HepG2 (cell line): ENCODE measurements around the gene LTBR. TPM values are rescaled to one million over a fixed set of nuclear protein-coding genes. Genes with fewer than 3 reads are reported as not detected.
A peak's percentile ranks its signal among the peaks of the same experiment; 100 is the strongest.

Source experiments
- ATAC-seq: fragments of 200-7000 bp; cut with Tn5 transposase; 3 replicates; pipeline ENCODE4 v1.9.1; 2020; ENCODE audit warnings: mild to moderate bottlenecking, moderate library complexity
- BruUV-seq: library from RNA; stranded (reverse); fragments of 400-500 nt; replicated peaks from 2 replicates; lab custom pipeline; 2021; lab: Mats Ljungman, UMichigan
- CTCF ChIA-PET: fragments of 300-600 bp; formaldehyde crosslinking; extraction: SDS; loops from one replicate; lab custom pipeline; 2021; ENCODE audit warnings: low total read pairs, inconsistent platforms, low intra/inter-chr PET ratio; lab: Yijun Ruan, JAX
- POLR2A ChIA-PET: fragments of 350-600 bp; sonication (Branson Sonifier 250); formaldehyde crosslinking; loops from one replicate; lab custom pipeline; 2020; ENCODE audit warnings: antibody characterized with exemption, inconsistent platforms; lab: Yijun Ruan, JAX
- DNase-seq: peaks from one replicate; pipeline ENCODE4 v3.0.0-alpha.2; 2015; ENCODE audit warnings: low spot score
- FAIRE-seq: peaks from 3 replicates; lab custom pipeline; 2011; peaks lifted over from hg19 to GRCh38; lab: Jason Lieb, UNC
- H2AFZ ChIP-seq: one replicate; pipeline ENCODE4 v1.6.1; 2011; ENCODE audit warnings: low read length, inconsistent platforms
- H3K27ac ChIP-seq: fragments of 300-600 bp; 3 replicates; pipeline ENCODE4 v1.8.0; 2011; ENCODE audit warnings: mixed run types, mild to moderate bottlenecking, mixed read lengths, low read length, inconsistent platforms; ENCODE audit not compliant: insufficient read depth; ENCODE audit errors: extremely low read length
- H3K27me3 ChIP-seq, 2 experiments: fragments of 200-600 bp in 1 of 2; 2 replicates in 1 of 2; 3 replicates in 1 of 2; pipeline versions ENCODE4 v1.6.0 to v1.8.0; 2011; ENCODE audit warnings: low read length in 2 of 2, mild to moderate bottlenecking in 2 of 2, moderate library complexity in 2 of 2, inconsistent platforms in 1 of 2; ENCODE audit not compliant: insufficient read depth in 2 of 2, control insufficient read depth in 1 of 2
- H3K36me3 ChIP-seq, 2 experiments: fragments of 200-600 bp in 1 of 2; replicated peaks in 1 of 2; 2 replicates in 1 of 2; 3 replicates in 1 of 2; pipeline versions ENCODE4 v1.5.1 to v1.8.0; 2011; ENCODE audit warnings: low read length in 2 of 2, inconsistent platforms in 1 of 2; ENCODE audit not compliant: insufficient read depth in 2 of 2, control insufficient read depth in 1 of 2
- H3K4me1 ChIP-seq: 2 replicates; pipeline ENCODE4 v1.5.1; 2012; ENCODE audit warnings: low read length, inconsistent platforms; ENCODE audit not compliant: insufficient read depth
- H3K4me2 ChIP-seq: 2 replicates; pipeline ENCODE4 v1.6.0; 2011; ENCODE audit warnings: low read depth, low read length, inconsistent platforms
- H3K4me3 ChIP-seq, 3 experiments: fragments of 200-600 bp in 1 of 3; sonication (generic), shearing (Covaris generic) in 1 of 3; replicated peaks in 1 of 3; 2 replicates each; pipeline ENCODE4 v1.5.1; 2011 to 2016; ENCODE audit warnings: low read length in 3 of 3, inconsistent platforms in 2 of 3, low read depth in 2 of 3, mild to moderate bottlenecking in 2 of 3, control low read depth in 1 of 3, mixed read lengths in 1 of 3; ENCODE audit not compliant: insufficient read depth in 1 of 3
- H3K79me2 ChIP-seq: one replicate; pipeline ENCODE4 v1.6.1; 2011; ENCODE audit warnings: low read length, inconsistent platforms; ENCODE audit not compliant: insufficient read depth
- H3K9ac ChIP-seq: 2 replicates; pipeline ENCODE4 v1.6.0; 2011; ENCODE audit warnings: mild to moderate bottlenecking, low read depth, low read length, inconsistent platforms; ENCODE audit not compliant: insufficient read depth
- H3K9me3 ChIP-seq: 2 replicates; pipeline ENCODE4 v1.5.1; 2012; ENCODE audit warnings: mild to moderate bottlenecking, low read length
- H4K20me1 ChIP-seq: 2 replicates; pipeline ENCODE4 v1.6.0; 2011; ENCODE audit warnings: inconsistent platforms, mild to moderate bottlenecking, low read length, moderate library complexity; ENCODE audit not compliant: insufficient read depth
- ETV5 ChIP-seq: IDR thresholded peaks from 2 replicates; pipeline ENCODE4 v1.6.1; 2018; ENCODE audit warnings: missing biosample characterization, missing genetic modification reagents, inconsistent platforms, borderline replicate concordance
- GTF2F1 ChIP-seq: fragments of 150-350 bp; IDR thresholded peaks from 2 replicates; pipeline ENCODE4 v1.6.1; 2014; ENCODE audit warnings: low read length
- HHEX ChIP-seq: IDR thresholded peaks from 2 replicates; pipeline ENCODE4 v1.6.1; 2016; ENCODE audit warnings: control low read depth
- NR1H2 ChIP-seq: sonication (generic); formaldehyde crosslinking; IDR thresholded peaks from 2 replicates; pipeline ENCODE4 v1.8.1; 2022; ENCODE audit warnings: low read depth, missing genetic modification reagents, borderline replicate concordance
- ZBTB38 ChIP-seq: sonication (generic); formaldehyde crosslinking; IDR thresholded peaks from 2 replicates; pipeline ENCODE4 v1.5.1; 2020; ENCODE audit warnings: mild to moderate bottlenecking, missing genetic modification reagents
- ZNF225 ChIP-seq: sonication (generic); formaldehyde crosslinking; IDR thresholded peaks from 2 replicates; pipeline ENCODE4 v1.4.0; 2020; ENCODE audit warnings: mild to moderate bottlenecking, missing genetic modification reagents
- ZNF253 ChIP-seq: sonication (generic); formaldehyde crosslinking; IDR thresholded peaks from 2 replicates; pipeline ENCODE4 v1.8.0; 2022; ENCODE audit warnings: mild to moderate bottlenecking, missing genetic modification reagents, borderline replicate concordance
- ZNF432 ChIP-seq: sonication (generic); formaldehyde crosslinking; IDR thresholded peaks from 2 replicates; pipeline ENCODE4 v1.5.0; 2020; ENCODE audit warnings: missing genetic modification reagents, mild to moderate bottlenecking, borderline replicate concordance
- WGBS: methylation state at CpG from one replicate; pipeline ENCODE4 v1.1.6; 2017; ENCODE audit warnings: low lambda C conversion rate; 5-methylcytosine and 5-hydroxymethylcytosine counted together
- in situ Hi-C: cut with HindIII; loops from 2 replicates; pipeline ENCODE4 v1.10.0; 2017; ENCODE audit warnings: low pct_unique_long_range_greater_than_20kb; ENCODE audit not compliant: extremely low pct_ligation_motif_present
- intact Hi-C: fragments of 100-400 bp; cut with micrococcal nuclease; formaldehyde crosslinking; loops from one replicate; pipeline ENCODE4 v1.10.0; 2022; ENCODE audit not compliant: unreplicated experiment
- polyA plus RNA-seq, 8 experiments: library from polyadenylated mRNA; depleted of rRNA in 3 of 8; stranded (reverse) in 7 of 8; unstranded in 1 of 8; fragments of >200 nt; fragmentation: Illumina TruSeq in 4 of 8; extraction: Trizol in 4 of 8; gene quantifications; 2 replicates each; pipeline versions ENCODE4 v1.2.1 to v1.2.3, GENCODE V29; 2011 to 2016; ENCODE audit warnings: low read depth in 4 of 8, missing spikeins in 1 of 8, mixed read lengths in 1 of 8; ENCODE audit not compliant: insufficient read depth in 1 of 8
- total RNA-seq, 5 experiments: library from RNA; depleted of rRNA; stranded (reverse); fragments of >200 nt; fragmentation: Illumina TruSeq; extraction: Trizol; gene quantifications; 2 replicates each; pipeline ENCODE4 v1.2.3, GENCODE V29; 2016; ENCODE audit warnings: low read depth in 1 of 5
- TF ChIP-seq, protein P1 (sequence below): sonication (generic); formaldehyde crosslinking; IDR thresholded peaks from 2 replicates; pipeline ENCODE4 v1.5.0; 2020; ENCODE audit warnings: mild to moderate bottlenecking, missing genetic modification reagents
- TF ChIP-seq, protein P2 (sequence below): sonication (generic); formaldehyde crosslinking; IDR thresholded peaks from 2 replicates; pipeline ENCODE4; 2020; ENCODE audit warnings: missing genetic modification reagents, mild to moderate bottlenecking, borderline replicate concordance
- TF ChIP-seq, protein P3 (sequence below): sonication (generic); formaldehyde crosslinking; conservative IDR thresholded peaks from 2 replicates; pipeline ENCODE4 v1.5.0; 2020; ENCODE audit warnings: missing genetic modification reagents
- TF ChIP-seq, protein P4 (sequence below): sonication (generic); formaldehyde crosslinking; IDR thresholded peaks from 2 replicates; pipeline ENCODE4 v1.4.0; 2020; ENCODE audit warnings: missing genetic modification reagents
- TF ChIP-seq, protein P5 (sequence below): sonication (generic); formaldehyde crosslinking; IDR thresholded peaks from 2 replicates; pipeline ENCODE4 v1.4.0; 2020; ENCODE audit warnings: mild to moderate bottlenecking, missing genetic modification reagents

Gene LTBR
- total and polyA plus RNA-seq, 2 of the 13 experiments (the other 11 are each of a cell fraction or from before 2014, with no cell fraction given) = 31.4 to 34.8 TPM

DNA sequence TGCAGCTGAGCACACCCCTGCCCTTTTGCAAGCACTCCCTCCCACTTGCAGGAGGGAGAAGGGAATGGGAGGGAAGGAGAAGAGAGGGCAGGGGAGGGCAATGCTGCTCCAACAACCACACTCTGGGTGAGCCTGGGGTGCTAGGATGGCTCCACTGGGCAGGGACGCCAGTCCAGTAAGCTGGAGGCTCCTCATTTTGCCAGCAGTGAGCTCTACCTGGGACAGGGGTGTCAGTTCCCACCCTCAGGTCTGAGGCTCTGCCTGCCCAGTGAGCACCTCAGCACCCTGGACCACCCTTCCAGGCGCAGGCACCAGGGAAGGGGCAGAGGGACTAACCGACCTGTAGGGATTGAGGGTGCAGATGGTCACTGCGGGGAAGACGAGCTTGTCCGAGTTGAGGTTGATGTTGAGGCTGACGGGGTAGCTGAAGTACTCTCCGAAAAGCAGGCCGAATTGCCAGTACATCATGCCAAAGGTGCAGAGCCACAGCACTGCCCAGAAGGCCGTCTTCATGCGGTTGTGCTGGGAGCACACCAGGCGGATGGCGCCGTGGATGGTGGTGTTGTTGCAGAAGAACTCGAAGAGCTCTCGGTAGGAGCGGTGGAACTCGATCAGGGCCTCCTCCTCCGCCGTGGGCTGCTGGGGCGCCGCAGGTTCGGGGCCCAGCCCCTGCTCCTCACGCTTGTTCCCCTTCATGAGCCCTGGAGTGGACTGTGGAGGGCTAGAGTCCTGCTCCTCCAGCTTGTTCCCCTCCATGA is 9.8 kb upstream of the LTBR start:
- Histone ChIP-seq H3K9me3 (no peaks in the 10 kb centered on the region), H4K20me1 (no peaks in the 10 kb centered on the region), H3K4me2 (peak overlapping the region; percentile 98), H3K9ac (peak overlapping the region; percentile 68), H3K4me1 (peaks cover 92% of the 10 kb centered on the region), H3K27me3 (peaks cover 0 to 21% of the 10 kb centered on the region in 2 experiments; a peak in 3 of 5 replicates), H3K4me3 (peak overlapping the region; percentile 41 to 73 (median 57); a peak in 5 of 6 replicates), H3K79me2 (no peaks in the 10 kb centered on the region), H3K36me3 (no peaks in the 10 kb centered on the region), H3K27ac (peak overlapping the region; percentile 16), H2AFZ (no peak overlapping the region)
- no TSS peak for BruUV-seq
- 67% methylated on average over 1 of the region's 24 CpGs for WGBS
- ATAC-seq = no peak
- DNase-seq = no peak
- POLR2A ChIA-PET = interaction anchor here (0.6 to 7.5 kb wide), 10 partner anchors 9 to 160 kb away, joined by 3 to 278 read pairs (median 6); partner anchors contain the start of genes GAPDH, LTBR, TAPBPL and TNFRSF1A
- no peak for FAIRE-seq
- intact Hi-C loops (no loop called here), in situ Hi-C loops (loop anchor here (5.0 kb wide), 1 partner anchor 37 kb away; no protein-coding TSS in a partner anchor)
- CTCF ChIA-PET = no interaction called here
- TF ChIP-seq ZNF225 (CRISPR knock-in tag) (0 out of 2 replicates have a peak, but pooled peaks have one; percentile 20), HHEX (CRISPR knock-in tag) (no peak), ZNF432 (CRISPR knock-in tag) (no peak), ETV5 (no peak), GTF2F1 (no peak), NR1H2 (CRISPR knock-in tag) (no peak), ZNF253 (CRISPR knock-in tag) (peak; percentile 33; the same call in 1 of the 2 replicates), ZBTB38 (peak; percentile 28; the same call in 1 of the 2 replicates)
- TF ChIP-seq, protein P1, sequence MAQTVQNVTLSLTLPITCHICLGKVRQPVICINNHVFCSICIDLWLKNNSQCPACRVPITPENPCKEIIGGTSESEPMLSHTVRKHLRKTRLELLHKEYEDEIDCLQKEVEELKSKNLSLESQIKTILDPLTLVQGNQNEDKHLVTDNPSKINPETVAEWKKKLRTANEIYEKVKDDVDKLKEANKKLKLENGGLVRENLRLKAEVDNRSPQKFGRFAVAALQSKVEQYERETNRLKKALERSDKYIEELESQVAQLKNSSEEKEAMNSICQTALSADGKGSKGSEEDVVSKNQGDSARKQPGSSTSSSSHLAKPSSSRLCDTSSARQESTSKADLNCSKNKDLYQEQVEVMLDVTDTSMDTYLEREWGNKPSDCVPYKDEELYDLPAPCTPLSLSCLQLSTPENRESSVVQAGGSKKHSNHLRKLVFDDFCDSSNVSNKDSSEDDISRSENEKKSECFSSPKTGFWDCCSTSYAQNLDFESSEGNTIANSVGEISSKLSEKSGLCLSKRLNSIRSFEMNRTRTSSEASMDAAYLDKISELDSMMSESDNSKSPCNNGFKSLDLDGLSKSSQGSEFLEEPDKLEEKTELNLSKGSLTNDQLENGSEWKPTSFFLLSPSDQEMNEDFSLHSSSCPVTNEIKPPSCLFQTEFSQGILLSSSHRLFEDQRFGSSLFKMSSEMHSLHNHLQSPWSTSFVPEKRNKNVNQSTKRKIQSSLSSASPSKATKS (CRISPR knock-in tag) = no peak
- TF ChIP-seq, protein P2, sequence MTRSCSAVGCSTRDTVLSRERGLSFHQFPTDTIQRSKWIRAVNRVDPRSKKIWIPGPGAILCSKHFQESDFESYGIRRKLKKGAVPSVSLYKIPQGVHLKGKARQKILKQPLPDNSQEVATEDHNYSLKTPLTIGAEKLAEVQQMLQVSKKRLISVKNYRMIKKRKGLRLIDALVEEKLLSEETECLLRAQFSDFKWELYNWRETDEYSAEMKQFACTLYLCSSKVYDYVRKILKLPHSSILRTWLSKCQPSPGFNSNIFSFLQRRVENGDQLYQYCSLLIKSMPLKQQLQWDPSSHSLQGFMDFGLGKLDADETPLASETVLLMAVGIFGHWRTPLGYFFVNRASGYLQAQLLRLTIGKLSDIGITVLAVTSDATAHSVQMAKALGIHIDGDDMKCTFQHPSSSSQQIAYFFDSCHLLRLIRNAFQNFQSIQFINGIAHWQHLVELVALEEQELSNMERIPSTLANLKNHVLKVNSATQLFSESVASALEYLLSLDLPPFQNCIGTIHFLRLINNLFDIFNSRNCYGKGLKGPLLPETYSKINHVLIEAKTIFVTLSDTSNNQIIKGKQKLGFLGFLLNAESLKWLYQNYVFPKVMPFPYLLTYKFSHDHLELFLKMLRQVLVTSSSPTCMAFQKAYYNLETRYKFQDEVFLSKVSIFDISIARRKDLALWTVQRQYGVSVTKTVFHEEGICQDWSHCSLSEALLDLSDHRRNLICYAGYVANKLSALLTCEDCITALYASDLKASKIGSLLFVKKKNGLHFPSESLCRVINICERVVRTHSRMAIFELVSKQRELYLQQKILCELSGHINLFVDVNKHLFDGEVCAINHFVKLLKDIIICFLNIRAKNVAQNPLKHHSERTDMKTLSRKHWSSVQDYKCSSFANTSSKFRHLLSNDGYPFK (CRISPR knock-in tag) = no peak
- TF ChIP-seq, protein P3, sequence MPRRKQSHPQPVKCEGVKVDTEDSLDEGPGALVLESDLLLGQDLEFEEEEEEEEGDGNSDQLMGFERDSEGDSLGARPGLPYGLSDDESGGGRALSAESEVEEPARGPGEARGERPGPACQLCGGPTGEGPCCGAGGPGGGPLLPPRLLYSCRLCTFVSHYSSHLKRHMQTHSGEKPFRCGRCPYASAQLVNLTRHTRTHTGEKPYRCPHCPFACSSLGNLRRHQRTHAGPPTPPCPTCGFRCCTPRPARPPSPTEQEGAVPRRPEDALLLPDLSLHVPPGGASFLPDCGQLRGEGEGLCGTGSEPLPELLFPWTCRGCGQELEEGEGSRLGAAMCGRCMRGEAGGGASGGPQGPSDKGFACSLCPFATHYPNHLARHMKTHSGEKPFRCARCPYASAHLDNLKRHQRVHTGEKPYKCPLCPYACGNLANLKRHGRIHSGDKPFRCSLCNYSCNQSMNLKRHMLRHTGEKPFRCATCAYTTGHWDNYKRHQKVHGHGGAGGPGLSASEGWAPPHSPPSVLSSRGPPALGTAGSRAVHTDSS (CRISPR knock-in tag) = no peak
- TF ChIP-seq, protein P4, sequence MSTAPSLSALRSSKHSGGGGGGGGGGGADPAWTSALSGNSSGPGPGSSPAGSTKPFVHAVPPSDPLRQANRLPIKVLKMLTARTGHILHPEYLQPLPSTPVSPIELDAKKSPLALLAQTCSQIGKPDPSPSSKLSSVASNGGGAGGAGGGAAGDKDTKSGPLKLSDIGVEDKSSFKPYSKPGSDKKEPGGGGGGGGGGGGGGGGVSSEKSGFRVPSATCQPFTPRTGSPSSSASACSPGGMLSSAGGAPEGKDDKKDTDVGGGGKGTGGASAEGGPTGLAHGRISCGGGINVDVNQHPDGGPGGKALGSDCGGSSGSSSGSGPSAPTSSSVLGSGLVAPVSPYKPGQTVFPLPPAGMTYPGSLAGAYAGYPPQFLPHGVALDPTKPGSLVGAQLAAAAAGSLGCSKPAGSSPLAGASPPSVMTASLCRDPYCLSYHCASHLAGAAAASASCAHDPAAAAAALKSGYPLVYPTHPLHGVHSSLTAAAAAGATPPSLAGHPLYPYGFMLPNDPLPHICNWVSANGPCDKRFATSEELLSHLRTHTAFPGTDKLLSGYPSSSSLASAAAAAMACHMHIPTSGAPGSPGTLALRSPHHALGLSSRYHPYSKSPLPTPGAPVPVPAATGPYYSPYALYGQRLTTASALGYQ = no peak
- TF ChIP-seq, protein P5, sequence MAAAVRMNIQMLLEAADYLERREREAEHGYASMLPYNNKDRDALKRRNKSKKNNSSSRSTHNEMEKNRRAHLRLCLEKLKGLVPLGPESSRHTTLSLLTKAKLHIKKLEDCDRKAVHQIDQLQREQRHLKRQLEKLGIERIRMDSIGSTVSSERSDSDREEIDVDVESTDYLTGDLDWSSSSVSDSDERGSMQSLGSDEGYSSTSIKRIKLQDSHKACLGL (CRISPR knock-in tag) = no peak
